NCI-H748 (cell line): ENCODE data around the gene KRT31.
"Not testable (repeated sequence)": the region's sequence is repeated elsewhere in the genome, so short reads cannot be mapped to it uniquely, and the experiment has no call there.

Experiments
- DNase-seq: peaks from one replicate; lab custom pipeline; 2025; ENCODE audit not compliant: unreplicated experiment; lab: John Stamatoyannopoulos, UW

The KRT31 gene

GRCh38 chr17:41418116-41418860, 20.9 kb upstream of the KRT31 start:
- DNase-seq = no peak

GRCh38 chr17:41417576-41418015, 20.2 kb upstream of the KRT31 start:
- DNase-seq = no peak

- DNase-seq = no peak
Measured at GRCh38 chr17:41417127-41417526, 19.7 kb upstream of the KRT31 start.

- DNase-seq = peak; percentile 40
Measured at GRCh38 chr17:41416479-41416878, 19.1 kb upstream of the KRT31 start.

GRCh38 chr17:41415833-41416335, 18.5 kb upstream of the KRT31 start:
- DNase-seq = no peak

- DNase-seq = no peak
Measured at GRCh38 chr17:41415411-41415810, 18.0 kb upstream of the KRT31 start.

GRCh38 chr17:41413982-41414381, 16.6 kb upstream of the KRT31 start:
- no peak for DNase-seq

GRCh38 chr17:41413353-41413957, 16.0 kb upstream of the KRT31 start:
- DNase-seq = no peak

GRCh38 chr17:41411072-41411840, 13.8 kb upstream of the KRT31 start:
- DNase-seq = no peak

- no peak for DNase-seq
Measured at GRCh38 chr17:41407226-41407625, 9.8 kb upstream of the KRT31 start.

- DNase-seq = peak; percentile 13
Measured at GRCh38 chr17:41406205-41406604, 8.8 kb upstream of the KRT31 start.

GRCh38 chr17:41404024-41404671, 6.7 kb upstream of the KRT31 start:
- DNase-seq = peak; percentile 91

GRCh38 chr17:41403404-41404023, 6.1 kb upstream of the KRT31 start:
- no peak for DNase-seq

- no peak for DNase-seq
Measured at GRCh38 chr17:41402161-41402560, 4.8 kb upstream of the KRT31 start.

- DNase-seq = no peak
Measured at GRCh38 chr17:41396340-41396739, 1.1 kb downstream of the KRT31 start.

- DNase-seq = no peak
Measured at GRCh38 chr17:41395611-41396010, 1.8 kb downstream of the KRT31 start.

GRCh38 chr17:41395044-41395443, 2.4 kb downstream of the KRT31 start:
- not testable (repeated sequence) for DNase-seq

GRCh38 chr17:41394254-41394996, 3.0 kb downstream of the KRT31 start:
- DNase-seq = no peak

GRCh38 chr17:41393826-41394225, 3.6 kb downstream of the KRT31 start:
- no peak for DNase-seq

- DNase-seq = no peak
Measured at GRCh38 chr17:41393294-41393693, 4.1 kb downstream of the KRT31 start.
